PC-3 (cell line): ENCODE measurements around the gene NFIX. TPM values are rescaled to one million over a fixed set of nuclear protein-coding genes. Genes with fewer than 3 reads are reported as not detected.

Experiments
- ATAC-seq: fragments of 200-7000 bp; cut with Tn5 transposase; 2 replicates; pipeline ENCODE4 v1.9.1; 2020; ENCODE audit warnings: mild to moderate bottlenecking, moderate library complexity
- BruUV-seq: library from RNA; stranded (reverse); fragments of 400-500 nt; replicated peaks from 2 replicates; lab custom pipeline; 2021; lab: Mats Ljungman, UMichigan
- CTCF ChIA-PET: fragments of 300-600 bp; sonication (Branson Sonifier 250); formaldehyde crosslinking; loops from one replicate; lab custom pipeline; 2022; ENCODE audit warnings: antibody characterized with exemption; lab: Charles Lee
- POLR2A ChIA-PET: fragments of 300-600 bp; sonication (Branson Sonifier 250); formaldehyde crosslinking; loops from one replicate; lab custom pipeline; 2022; ENCODE audit warnings: antibody characterized with exemption; ENCODE audit not compliant: unreplicated experiment; lab: Charles Lee
- DNase-seq: peaks from one replicate; pipeline ENCODE4 v3.0.0-alpha.2; 2015
- H2AFZ ChIP-seq: fragments of 300-600 bp; sonication (generic); 2 replicates; pipeline ENCODE4 v1.6.0; 2016; ENCODE audit warnings: antibody characterized with exemption, low read length
- H3F3A ChIP-seq: fragments of 300-600 bp; sonication (generic); one replicate; pipeline ENCODE4 v1.6.0; 2017; ENCODE audit warnings: antibody characterized with exemption, low read length, control low read depth, mild to moderate bottlenecking; ENCODE audit not compliant: unreplicated experiment
- H3K27ac ChIP-seq: fragments of 300-600 bp; sonication (generic); 2 replicates; pipeline ENCODE4 v1.5.1; 2016; ENCODE audit warnings: mild to moderate bottlenecking, low read length
- H3K27me3 ChIP-seq: fragments of 300-600 bp; sonication (generic); 2 replicates; pipeline ENCODE4 v1.6.1; 2016; ENCODE audit warnings: low read length, mixed read lengths
- H3K36me3 ChIP-seq: fragments of 300-600 bp; sonication (generic); 2 replicates; pipeline ENCODE4 v1.6.1; 2016; ENCODE audit warnings: low read depth, mixed run types, low read length, mixed read lengths
- H3K4me1 ChIP-seq: fragments of 300-600 bp; sonication (generic); 2 replicates; pipeline ENCODE4 v1.5.1; 2016; ENCODE audit warnings: low read length; ENCODE audit not compliant: insufficient read depth
- H3K4me2 ChIP-seq: fragments of 300-600 bp; sonication (generic); 2 replicates; pipeline ENCODE4 v1.6.0; 2016; ENCODE audit warnings: low read length
- H3K4me3 ChIP-seq: fragments of 300-600 bp; sonication (generic); 2 replicates; pipeline ENCODE4 v1.5.1; 2016; ENCODE audit warnings: mild to moderate bottlenecking, low read length, mixed read lengths
- H3K79me2 ChIP-seq: fragments of 300-600 bp; sonication (generic); 2 replicates; pipeline ENCODE4 v1.6.1; 2017; ENCODE audit warnings: low read length, mixed read lengths
- H3K9ac ChIP-seq: fragments of 300-600 bp; sonication (generic); 2 replicates; pipeline ENCODE4 v1.6.0; 2016; ENCODE audit warnings: mild to moderate bottlenecking, low read length
- H3K9me2 ChIP-seq: fragments of 300-600 bp; sonication (generic); replicated peaks from 2 replicates; pipeline ENCODE4 v1.6.1; 2016; ENCODE audit warnings: mixed run types, low read length, mixed read lengths
- H3K9me3 ChIP-seq: fragments of 300-600 bp; sonication (generic); 2 replicates; pipeline ENCODE4 v1.6.1; 2016; ENCODE audit warnings: low read length, mixed read lengths
- H4K20me1 ChIP-seq: fragments of 300-600 bp; sonication (generic); 2 replicates; pipeline ENCODE4 v1.6.1; 2016; ENCODE audit warnings: low read length, mixed read lengths
- EZH2 ChIP-seq: fragments of 300-600 bp; sonication (generic); IDR thresholded peaks from one replicate; pipeline ENCODE4 v1.6.1; 2017; ENCODE audit warnings: antibody characterized with exemption, mild to moderate bottlenecking, low read length; ENCODE audit not compliant: unreplicated experiment
- EZH2phosphoT487 ChIP-seq: fragments of 300-600 bp; sonication (generic); IDR thresholded peaks from 2 replicates; pipeline ENCODE4 v1.6.1; 2018; ENCODE audit warnings: mild to moderate bottlenecking, antibody characterized with exemption, low read length, borderline replicate concordance
- intact Hi-C: fragments of 100-400 bp; cut with micrococcal nuclease; formaldehyde crosslinking; loops from 2 replicates; pipeline ENCODE4 v1.9.0; 2023
- total RNA-seq: library from RNA; depleted of rRNA; stranded (reverse); fragments of >200 nt; gene quantifications from 2 replicates; pipeline ENCODE4 v1.2.3, GENCODE V29; 2014
- TF ChIP-seq, protein P1 (sequence below): fragments of 300-600 bp; sonication (generic); conservative IDR thresholded peaks from 2 replicates; pipeline ENCODE4 v1.5.1; 2017; ENCODE audit warnings: antibody characterized with exemption, low read depth, mild to moderate bottlenecking, low read length

The NFIX gene
- total RNA-seq, 1 experiment from 2014 or later = 43.3 TPM

GRCh38 chr19:13089857-13090507 lies 94.7 kb downstream of the NFIX start:
- Histone ChIP-seq H3K4me1 (peaks cover 9% of the 10 kb centered on the region; the same call in 1 of the 2 replicates), H4K20me1 (no peaks in the 10 kb centered on the region), H3K9me3 (no peaks in the 10 kb centered on the region), H3F3A (no peaks in the 10 kb centered on the region), H3K9ac (no peak overlapping the region), H3K27me3 (no peaks in the 10 kb centered on the region), H3K9me2 (no peaks in the 10 kb centered on the region), H3K27ac (no peak overlapping the region), H3K79me2 (no peaks in the 10 kb centered on the region), H3K4me3 (no peak overlapping the region), H3K36me3 (no peaks in the 10 kb centered on the region; the same call in 1 of the 2 replicates), H3K4me2 (no peak overlapping the region), H2AFZ (no peak overlapping the region)
- ATAC-seq = no peak
- no peak for DNase-seq
- TF ChIP-seq EZH2phosphoT487 (no peak), EZH2 (no peak)
- TF ChIP-seq, protein P1, sequence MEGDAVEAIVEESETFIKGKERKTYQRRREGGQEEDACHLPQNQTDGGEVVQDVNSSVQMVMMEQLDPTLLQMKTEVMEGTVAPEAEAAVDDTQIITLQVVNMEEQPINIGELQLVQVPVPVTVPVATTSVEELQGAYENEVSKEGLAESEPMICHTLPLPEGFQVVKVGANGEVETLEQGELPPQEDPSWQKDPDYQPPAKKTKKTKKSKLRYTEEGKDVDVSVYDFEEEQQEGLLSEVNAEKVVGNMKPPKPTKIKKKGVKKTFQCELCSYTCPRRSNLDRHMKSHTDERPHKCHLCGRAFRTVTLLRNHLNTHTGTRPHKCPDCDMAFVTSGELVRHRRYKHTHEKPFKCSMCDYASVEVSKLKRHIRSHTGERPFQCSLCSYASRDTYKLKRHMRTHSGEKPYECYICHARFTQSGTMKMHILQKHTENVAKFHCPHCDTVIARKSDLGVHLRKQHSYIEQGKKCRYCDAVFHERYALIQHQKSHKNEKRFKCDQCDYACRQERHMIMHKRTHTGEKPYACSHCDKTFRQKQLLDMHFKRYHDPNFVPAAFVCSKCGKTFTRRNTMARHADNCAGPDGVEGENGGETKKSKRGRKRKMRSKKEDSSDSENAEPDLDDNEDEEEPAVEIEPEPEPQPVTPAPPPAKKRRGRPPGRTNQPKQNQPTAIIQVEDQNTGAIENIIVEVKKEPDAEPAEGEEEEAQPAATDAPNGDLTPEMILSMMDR = no peak
- intact Hi-C loops = no loop called here
- ChIA-PET POLR2A (no interaction called here), CTCF (no interaction called here)
- no TSS peak for BruUV-seq

DNA sequence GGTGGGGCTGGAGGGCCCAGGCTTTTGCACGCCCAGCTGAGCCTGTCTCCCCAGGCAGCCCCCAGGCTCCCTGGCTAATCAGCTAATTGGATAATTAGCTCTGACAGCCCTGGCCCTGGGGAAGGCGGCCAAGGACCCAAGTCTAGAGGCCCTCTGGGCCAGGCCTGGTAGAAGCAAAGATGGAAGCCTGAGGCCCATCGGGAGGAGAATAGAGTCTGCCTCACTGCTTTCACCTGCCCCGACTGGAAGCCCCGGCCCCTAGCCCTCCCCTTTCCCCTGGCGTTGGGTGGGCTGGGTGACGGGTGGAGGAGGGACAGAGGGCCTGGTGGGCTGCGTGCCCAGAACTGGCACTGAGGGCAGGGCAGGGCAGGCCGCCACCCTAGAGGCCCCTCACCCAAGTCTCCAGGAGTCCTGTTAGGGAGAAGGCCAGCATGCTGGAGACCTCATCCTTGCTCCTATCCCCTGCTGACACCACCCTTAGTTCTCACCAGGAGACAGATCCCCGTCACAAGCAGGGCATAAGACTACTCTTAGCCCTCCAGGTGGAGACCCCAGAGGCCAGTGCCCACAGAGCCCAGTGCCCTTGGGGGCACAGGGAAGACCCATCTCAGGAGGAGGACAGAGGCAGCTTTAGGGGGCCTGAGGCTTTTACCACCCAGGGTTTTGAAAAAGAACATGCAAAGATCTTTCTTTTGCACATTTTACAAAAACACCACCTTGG lies 95.4 kb downstream of the NFIX start:
- Histone ChIP-seq H2AFZ (no peak overlapping the region), H3K27me3 (no peaks in the 10 kb centered on the region), H3K9me3 (no peaks in the 10 kb centered on the region), H3K4me2 (no peak overlapping the region), H3K4me3 (no peak overlapping the region), H3K27ac (no peak overlapping the region), H3K4me1 (peaks cover 9% of the 10 kb centered on the region; the same call in 1 of the 2 replicates), H3K36me3 (no peaks in the 10 kb centered on the region; the same call in 1 of the 2 replicates), H4K20me1 (no peaks in the 10 kb centered on the region), H3K9me2 (no peaks in the 10 kb centered on the region), H3K79me2 (no peaks in the 10 kb centered on the region), H3K9ac (no peak overlapping the region), H3F3A (no peaks in the 10 kb centered on the region)
- intact Hi-C loops = no loop called here
- CTCF ChIA-PET = no interaction called here
- no peak for DNase-seq
- POLR2A ChIA-PET = interaction anchor here (0.6 kb wide), 1 partner anchor 38 kb away, joined by 3 read pairs; no protein-coding TSS in a partner anchor
- no peak for ATAC-seq
- no TSS peak for BruUV-seq
- TF ChIP-seq EZH2phosphoT487 (no peak), EZH2 (no peak)
- TF ChIP-seq, protein P1 = no peak
